Stimulated activated CD8-positive, alpha-beta memory T cell treated with anti-CD3 and anti-CD28 coated beads, Interleukin-7, amount 100 ng/mL, for 4 hours (primary cell): Measurements from ENCODE around the gene MUC5AC.

Source experiments
- DNase-seq, 2 donors: peaks; one replicate each; pipeline ENCODE4 v3.0.0-alpha.2; 2020; ENCODE audit warnings: low read depth in 2 of 2

MUC5AC gene

DNA sequence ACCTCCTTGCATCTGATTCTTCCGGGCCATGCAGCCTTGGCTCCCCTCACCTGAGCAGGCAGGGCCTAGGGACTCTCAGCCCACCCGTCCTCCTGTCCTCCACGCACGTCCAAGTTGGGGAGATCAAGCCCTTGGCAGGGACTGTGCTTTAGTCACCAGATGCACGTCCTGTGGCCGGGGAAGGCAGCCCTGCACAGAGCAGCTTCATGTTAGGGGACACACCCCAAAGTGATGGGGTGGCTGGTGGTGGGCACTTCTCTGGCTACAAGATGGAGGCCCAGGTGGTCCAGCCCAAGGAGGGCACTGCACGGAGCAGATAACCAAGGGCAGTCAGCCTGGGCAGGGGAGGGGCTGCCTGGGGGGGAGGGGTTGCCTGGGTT is 66.3 kb downstream of the MUC5AC start:
- no peak for DNase-seq

DNA sequence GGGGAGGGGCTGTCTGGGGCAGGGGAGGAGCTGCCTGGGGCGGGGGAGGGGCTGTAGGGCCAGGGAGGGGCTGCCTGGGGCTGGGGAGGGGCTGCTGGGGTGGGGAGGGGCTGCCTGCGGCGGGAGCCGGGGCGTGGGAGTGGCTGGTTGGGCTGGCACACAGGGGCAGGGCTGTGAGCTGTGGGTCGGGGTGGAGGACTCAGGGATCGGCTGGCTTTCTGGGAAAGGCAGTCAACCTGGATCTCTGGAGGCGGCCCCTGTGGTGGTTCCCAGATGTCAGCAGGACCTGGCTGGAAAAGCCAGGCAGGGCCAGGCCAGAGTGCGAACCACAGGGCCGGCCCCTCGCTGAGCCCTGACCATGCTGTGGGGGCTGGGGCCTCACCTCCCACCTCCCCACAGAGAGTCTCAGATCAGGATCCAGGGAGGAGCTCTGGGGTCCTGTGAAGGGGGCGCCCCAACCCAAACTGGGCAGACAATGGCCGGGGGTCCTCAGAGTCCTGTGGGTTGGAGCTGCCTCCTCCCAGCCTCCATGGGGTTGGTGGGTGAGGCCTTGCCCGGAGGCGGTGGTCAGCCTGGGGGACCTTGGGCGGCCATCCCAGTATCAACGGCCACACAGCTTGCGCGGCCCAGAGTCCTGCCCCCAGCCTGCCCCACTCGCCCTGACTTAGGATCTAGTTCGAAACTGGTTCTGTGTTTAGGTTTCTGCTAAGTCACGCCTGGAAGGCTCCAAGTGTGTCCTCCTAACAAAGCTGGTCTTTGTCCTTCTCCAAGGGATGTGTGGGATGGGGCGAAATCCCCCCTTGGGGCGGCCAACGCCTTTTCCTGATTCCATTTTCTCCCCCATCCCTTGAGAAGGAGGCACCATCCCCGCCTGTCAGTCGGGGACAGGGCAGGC is 67.0 kb downstream of the MUC5AC start:
- no peak for DNase-seq

DNA sequence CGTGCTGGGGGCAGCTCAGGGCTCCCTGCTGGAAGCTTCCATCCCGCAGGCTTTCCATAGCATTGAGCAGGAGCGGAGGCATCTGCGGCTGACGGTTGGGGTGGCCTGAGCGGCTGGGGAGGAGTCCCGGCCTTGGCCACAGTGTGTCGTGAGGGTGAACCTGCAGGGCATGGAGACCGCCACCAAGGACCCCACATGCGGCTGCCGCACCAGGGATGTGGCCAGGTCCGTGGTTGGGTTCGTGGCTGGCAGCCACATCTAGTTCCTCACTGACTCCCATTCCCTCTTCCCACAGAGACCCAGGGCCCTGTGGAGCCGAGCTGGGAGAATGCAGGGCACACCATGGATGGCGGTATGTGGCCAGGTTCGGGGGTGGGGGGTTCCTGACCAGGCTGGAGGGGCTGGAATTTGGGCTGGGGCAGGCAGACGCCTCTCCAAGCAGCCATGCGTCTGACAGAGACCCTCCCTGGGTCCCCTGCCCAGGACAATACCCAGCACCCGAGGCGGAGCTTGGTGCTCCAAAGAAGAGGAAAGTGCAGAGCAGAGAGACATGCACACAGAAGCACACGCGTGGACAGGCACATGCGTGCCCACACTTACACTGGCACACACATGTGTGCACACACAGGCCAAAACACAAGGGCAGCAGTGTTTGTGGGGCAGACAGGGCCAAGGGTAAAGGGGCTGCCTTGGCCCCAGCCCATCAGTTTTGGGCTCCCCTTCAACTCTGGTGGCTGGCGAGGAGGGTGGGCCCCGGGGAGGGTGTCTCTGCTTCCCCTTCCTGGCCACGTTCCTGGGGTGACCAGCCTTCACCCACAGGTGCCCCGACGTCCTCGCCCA is 67.9 kb downstream of the MUC5AC start:
- no peak for DNase-seq

DNA sequence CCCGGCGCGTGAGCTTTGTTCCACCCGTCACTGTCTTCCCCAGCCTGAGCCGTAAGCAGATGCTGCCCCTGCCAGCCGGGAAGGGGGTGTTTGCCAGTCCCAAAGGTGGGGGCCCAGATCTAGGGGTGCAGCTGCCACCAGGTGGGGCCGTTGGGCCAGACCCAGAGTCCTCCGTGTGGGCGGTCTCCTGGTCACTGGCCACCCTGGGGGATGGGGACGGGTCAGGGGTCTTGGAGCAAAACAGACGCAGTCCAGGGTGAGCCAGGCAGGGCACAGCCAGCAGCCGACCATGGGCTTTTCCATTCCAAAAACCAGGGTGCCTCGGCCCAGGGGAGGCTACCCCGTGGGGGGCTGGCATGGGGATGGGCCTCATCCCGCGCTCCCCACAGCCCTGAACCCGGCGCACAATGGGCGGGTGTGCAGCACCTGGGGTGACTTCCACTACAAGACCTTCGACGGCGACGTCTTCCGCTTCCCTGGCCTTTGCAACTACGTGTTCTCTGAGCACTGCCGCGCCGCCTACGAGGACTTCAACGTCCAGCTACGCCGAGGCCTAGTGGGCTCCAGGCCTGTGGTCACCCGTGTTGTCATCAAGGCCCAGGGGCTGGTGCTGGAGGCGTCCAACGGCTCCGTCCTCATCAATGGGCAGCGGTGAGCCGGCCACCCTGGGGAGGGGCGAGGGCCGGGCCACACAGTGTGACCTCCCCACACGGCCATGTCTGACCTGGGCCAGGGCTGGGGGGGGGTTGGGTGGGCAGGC is 68.7 kb downstream of the MUC5AC start:
- no peak for DNase-seq

DNA sequence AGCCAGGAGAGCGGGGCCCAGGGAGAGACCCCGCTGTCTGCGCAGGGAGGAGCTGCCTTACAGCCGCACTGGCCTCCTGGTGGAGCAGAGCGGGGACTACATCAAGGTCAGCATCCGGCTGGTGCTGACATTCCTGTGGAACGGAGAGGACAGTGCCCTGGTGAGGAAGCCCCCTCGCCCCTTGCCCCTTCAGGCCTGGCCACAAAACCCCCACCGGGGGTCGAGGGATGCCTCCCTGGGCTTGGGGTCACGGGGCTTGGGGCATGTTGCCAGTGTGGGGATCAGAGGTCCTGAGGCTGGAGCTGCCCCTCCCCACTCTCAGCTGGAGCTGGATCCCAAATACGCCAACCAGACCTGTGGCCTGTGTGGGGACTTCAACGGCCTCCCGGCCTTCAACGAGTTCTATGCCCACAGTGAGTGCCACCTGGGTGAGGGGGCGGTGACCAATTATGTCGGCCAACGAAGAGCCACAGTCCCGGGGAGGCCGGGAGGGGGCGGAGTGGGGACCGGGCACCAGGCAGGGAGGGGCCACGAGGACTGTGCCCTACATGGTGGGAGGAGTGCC is 69.3 kb downstream of the MUC5AC start:
- no peak for DNase-seq

DNA sequence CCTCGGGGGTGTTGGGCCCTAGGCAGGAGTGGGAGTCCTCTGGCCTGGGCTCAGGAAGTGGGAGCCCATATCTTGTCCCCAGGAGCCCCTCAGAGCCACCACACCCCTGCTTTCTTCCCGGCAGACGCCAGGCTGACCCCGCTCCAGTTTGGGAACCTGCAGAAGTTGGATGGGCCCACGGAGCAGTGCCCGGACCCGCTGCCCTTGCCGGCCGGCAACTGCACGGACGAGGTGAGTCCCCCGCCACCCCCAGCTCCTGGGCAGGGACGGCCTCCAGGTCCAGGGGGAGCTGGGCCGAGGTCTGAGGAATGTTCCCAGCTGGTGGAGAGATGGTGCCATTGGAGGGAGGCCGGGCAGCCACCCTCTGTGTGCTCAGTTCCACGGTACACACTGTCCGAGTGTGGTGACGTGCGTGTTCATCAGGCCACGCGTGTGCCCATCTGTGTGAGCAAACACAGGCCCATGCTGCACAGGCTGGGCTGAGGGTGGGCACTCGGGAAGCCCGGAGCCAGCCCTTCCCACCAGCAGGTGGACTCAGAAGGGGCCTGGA is 69.9 kb downstream of the MUC5AC start:
- DNase-seq: no peak

DNA sequence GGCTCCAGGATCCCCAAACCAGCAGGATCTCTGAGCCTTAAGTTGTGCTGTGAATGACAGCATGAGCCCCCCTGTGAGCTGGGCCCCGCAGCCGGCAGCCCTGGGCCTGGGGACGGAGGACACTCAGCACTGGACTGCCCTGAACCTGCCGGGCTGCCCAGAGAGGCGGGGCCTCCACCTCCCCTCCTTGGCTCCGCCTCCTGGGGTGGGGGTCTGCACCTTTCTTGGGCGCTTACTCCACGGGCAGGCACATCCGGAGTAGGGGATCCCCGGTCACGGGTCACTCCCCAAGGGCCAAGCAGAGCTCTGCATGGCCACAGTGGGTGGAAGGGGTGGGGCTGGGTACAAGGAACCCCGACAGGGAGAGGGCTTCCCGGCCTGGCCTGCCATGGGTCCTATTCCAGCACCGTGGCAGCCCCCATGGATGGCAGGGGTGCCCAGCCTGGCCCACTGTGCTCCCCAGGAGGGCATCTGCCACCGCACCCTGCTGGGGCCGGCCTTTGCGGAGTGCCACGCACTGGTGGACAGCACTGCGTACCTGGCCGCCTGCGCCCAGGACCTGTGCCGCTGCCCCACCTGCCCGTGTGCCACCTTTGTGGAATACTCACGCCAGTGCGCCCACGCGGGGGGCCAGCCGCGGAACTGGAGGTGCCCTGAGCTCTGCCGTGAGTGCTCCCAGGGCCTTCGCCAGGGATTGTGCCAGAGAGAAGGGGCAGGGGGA is 70.5 kb downstream of the MUC5AC start:
- DNase-seq: no peak

DNA sequence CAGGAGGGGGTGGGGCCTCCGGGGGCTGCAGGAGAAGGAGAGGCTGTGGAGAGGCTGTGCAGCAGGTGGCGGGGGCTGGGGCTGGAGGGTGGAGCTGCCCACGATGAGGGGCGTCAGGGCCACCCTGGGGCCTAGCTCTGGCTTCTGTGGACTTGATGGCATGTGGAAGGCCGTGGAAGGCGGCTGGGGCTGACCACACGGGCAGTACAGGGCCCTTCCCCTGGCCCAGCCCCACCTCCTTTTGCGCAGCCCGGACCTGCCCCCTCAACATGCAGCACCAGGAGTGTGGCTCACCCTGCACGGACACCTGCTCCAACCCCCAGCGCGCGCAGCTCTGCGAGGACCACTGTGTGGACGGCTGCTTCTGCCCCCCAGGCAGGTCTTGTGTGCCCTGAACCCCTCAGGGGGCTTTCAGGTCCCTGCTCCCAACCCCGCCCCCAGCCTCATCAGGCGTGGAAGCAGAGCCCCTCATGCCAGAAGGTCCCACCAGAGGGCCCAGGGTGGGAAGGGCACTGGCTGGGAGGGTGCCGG is 71.2 kb downstream of the MUC5AC start:
- DNase-seq: no peak

DNA sequence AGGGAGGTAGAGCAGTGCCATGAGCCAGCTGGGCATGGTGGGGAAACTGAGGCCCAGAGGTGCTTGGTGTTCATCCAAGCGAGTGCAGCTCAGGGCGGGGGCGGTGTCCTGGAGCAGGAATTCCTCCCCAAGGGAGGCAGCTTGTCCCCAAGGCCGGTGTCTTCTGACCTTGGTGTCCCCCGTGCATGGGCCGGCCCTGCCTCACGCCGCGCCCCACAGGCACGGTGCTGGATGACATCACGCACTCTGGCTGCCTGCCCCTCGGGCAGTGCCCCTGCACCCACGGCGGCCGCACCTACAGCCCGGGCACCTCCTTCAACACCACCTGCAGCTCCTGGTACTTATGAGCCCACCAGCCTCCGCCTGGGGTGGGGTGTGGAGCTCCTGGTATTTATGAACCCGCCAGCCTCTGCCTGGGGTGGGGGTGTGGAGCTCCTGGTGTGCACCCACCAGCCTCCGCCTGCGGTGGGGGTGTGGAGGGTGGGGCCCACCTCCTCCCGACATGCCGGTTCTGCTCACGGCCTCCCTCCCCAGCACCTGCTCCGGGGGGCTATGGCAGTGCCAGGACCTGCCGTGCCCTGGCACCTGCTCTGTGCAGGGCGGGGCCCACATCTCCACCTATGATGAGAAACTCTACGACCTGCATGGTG is 71.8 kb downstream of the MUC5AC start:
- DNase-seq: no peak

DNA sequence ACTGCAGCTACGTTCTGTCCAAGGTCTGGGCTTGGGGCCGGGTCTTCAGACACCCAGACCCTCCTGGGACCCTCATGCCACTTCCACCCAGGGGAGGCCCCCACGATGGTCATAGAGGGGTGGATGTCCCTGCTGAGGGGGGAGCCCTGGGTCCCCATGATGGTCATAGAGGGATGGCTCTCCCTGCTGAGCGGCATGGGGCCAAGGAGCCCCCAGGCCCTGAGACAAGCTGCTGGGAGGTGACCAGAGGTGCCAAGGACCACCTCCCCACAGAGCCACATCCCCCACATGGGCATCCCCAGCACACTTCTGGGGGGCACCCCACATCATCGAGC is 72.3 kb downstream of the MUC5AC start:
- DNase-seq: no peak

DNA sequence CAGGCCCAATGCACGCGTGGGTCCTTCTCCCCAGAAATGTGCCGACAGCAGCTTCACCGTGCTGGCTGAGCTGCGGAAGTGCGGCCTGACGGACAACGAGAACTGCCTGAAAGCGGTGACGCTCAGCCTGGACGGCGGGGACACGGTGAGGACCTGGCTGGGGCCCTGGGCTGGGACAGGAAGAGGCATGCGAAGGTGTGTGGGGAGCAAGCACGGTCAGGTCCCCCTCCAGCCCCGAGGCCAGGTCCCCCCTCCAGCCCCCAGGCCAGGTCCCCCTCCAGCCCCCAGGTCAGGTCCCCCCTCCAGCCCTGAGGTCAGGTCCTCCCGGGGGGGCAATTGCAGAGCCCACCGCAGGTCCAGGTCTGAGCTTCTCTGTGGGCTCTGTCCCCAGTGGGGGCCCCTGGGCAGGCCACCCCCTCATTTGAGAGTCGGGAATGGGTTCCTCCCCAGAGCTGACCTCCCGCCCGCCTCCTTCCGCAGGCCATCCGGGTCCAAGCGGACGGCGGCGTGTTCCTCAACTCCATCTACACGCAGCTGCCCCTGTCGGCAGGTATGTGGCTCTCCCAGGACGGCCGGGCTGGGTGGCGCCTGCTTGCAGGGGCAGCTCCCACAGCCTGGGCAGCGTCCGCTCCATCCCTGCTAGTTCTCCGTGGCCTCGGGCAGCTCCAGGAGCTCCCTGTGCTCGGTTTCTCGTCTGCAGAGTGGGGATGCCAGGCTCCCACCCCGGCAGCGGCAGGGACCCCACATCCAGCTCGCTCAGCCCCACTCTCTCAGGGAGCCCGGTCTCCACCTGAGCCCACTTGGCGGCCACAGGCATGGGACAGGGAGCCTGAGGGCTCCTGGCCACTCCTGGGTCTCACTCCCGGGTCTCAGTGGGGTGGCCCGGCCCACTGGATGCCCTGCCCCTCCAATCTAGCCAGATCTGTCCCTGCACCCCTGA is 73.0 kb downstream of the MUC5AC start:
- DNase-seq: no peak

DNA sequence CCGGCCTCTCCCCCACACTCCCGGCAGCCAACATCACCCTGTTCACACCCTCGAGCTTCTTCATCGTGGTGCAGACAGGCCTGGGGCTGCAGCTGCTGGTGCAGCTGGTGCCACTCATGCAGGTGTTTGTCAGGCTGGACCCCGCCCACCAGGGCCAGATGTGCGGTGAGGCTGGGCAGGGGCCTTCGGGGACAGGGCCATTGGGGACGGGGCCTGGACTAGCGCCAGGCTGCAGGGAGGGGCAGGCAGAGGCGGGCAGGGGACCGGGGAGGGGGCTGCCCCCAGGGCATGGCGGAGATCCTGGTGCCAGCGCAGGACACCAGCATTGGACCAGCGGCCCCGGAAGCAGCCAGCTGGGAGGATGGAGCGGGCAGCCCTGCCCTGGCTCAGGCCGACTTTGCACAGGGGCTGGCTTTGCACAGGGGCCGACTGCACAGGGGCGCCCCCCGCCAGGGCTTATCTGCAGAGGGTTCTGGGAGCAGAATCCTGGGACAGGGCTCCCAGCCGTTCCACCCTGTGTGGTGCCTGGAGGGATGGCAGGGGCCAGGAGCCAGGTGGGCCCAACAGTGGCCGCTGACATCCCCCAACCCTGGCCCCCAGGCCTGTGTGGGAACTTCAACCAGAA is 73.8 kb downstream of the MUC5AC start:
- DNase-seq: no peak

DNA sequence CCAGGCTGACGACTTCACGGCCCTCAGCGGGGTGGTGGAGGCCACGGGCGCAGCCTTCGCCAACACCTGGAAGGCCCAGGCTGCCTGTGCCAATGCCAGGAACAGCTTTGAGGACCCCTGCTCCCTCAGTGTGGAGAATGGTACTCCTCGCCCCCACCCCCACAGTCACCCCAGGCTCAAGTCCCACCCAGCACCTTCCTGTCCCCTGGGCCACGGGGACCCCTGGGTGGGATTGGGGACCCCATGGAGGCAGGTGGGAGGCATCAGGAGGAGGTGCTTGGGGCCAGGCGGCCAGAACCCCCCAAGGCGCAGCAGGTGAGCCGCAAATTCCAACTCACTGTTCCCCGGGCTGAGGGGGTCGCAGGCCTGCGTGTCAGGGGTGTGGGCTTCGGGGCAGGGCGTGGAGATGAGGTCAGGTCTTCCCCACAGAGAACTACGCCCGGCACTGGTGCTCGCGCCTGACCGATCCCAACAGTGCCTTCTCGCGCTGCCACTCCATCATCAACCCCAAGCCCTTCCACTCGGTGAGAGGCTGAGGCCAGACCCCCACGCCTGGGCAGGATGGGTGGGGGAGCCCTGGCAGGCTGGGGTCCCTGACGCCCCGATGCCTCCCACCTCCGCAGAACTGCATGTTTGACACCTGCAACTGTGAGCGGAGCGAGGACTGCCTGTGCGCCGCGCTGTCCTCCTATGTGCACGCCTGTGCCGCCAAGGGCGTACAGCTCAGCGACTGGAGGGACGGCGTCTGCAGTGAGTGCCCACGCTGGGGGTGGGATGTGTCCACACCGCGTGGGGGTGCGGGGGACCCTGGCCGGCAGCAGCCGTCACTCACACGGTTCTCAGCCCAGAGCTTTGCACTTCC is 74.5 kb downstream of the MUC5AC start:
- DNase-seq: no peak

DNA sequence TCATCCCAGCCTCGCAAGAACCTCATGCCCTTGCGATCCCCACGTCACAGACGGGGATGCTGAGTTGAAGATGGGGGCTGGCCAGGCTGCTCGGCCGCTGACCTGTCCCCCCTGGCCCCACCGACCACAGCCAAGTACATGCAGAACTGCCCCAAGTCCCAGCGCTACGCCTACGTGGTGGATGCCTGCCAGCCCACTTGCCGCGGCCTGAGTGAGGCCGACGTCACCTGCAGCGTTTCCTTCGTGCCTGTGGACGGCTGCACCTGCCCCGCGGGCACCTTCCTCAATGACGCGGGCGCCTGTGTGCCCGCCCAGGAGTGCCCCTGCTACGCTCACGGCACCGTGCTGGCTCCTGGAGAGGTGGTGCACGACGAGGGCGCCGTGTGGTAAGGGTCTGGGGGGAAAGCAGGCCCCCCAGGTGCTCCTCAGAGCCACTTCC is 75.1 kb downstream of the MUC5AC start:
- DNase-seq: no peak

DNA sequence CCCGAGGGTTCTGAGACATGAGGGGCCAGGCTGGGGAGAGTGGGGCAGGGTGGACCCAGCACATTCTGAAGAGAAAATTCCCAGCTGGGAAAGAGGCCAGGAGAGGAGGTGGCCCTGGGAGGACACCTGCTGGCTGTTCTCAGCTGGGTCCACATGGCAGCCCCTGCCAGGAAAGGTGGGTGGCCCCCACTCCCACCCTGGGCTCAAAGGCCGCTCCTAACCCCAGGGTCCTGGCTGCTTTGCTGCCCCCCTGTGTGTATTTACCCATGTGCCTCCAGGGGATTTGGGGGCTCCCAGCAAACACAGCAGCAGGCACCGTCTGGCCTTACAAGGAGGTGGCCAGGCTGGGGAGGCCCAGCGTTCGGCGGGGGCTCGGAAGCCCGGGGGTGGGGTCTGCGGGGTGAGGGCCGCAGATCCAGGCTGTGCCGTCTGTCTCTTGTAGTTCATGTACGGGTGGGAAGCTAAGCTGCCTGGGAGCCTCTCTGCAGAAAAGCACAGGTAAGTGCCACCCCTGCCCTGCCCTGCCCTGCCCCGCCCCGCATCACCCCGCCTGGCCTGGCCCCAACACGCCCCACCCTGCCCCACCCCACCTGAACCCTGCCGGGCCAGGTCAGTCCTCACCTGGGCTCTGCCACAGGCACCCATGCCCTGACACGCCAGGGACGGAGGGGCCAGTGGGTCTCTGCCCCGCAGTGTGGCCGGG is 75.7 kb downstream of the MUC5AC start:
- no peak for DNase-seq

DNA sequence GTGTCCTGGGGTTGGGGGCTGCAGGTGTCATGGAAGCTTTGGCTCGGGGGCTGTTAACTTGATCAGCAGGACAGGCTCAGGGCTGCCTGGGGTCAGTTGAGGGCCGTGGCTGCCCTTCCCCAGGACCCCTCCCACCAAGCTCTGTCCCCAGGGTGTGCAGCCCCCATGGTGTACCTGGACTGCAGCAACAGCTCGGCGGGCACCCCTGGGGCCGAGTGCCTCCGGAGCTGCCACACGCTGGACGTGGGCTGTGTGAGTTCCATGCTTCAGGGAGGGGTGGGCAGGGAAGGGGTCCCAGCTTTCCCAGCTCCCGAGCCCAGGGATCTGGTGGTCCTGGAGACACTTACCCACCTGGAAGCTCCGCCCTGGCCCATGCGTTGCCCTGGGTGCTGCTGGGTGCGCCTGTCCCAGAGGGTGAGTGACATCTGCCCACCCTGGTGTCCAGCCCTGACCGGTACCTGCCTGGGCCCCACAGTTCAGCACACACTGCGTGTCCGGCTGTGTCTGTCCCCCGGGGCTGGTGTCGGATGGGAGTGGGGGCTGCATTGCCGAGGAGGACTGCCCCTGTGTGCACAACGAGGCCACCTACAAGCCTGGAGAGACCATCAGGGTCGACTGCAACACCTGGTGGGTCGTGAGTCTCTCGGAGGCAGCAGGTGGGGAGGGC is 76.4 kb downstream of the MUC5AC start:
- DNase-seq: no peak
